ENCODE results near the gene C8G.

GRCh38 chr9:136970361-136970760, 25.3 kb downstream of the C8G start:
- TF ChIP-seq CTCF (IDR thresholded peaks at IDR 0.05; ENCODE audit: borderline replicate concordance, extremely low read depth, low read length, poor library complexity, severe bottlenecking) (no peak), EZH2 (IDR thresholded peaks at IDR 0.05; ENCODE audit: borderline replicate concordance, low read depth, low read length, severe bottlenecking) (no peak)
